NT2/D1 (cell line): Measurements from ENCODE around the gene PELI1.

Experiments
- YY1 ChIP-seq: IDR thresholded peaks from 2 replicates; pipeline ENCODE4 v1.6.1; 2011; ENCODE audit not compliant: insufficient read length, insufficient read depth
- ZNF274 ChIP-seq: IDR thresholded peaks from 2 replicates; pipeline ENCODE4 v1.6.1; 2011; ENCODE audit warnings: mild to moderate bottlenecking, low read depth, low read length

GRCh38 chr2:64119369-64119768, 24.9 kb downstream of the PELI1 start:
- TF ChIP-seq ZNF274 (no peak), YY1 (no peak)
